ENCODE data around the gene KLF2.

DNA sequence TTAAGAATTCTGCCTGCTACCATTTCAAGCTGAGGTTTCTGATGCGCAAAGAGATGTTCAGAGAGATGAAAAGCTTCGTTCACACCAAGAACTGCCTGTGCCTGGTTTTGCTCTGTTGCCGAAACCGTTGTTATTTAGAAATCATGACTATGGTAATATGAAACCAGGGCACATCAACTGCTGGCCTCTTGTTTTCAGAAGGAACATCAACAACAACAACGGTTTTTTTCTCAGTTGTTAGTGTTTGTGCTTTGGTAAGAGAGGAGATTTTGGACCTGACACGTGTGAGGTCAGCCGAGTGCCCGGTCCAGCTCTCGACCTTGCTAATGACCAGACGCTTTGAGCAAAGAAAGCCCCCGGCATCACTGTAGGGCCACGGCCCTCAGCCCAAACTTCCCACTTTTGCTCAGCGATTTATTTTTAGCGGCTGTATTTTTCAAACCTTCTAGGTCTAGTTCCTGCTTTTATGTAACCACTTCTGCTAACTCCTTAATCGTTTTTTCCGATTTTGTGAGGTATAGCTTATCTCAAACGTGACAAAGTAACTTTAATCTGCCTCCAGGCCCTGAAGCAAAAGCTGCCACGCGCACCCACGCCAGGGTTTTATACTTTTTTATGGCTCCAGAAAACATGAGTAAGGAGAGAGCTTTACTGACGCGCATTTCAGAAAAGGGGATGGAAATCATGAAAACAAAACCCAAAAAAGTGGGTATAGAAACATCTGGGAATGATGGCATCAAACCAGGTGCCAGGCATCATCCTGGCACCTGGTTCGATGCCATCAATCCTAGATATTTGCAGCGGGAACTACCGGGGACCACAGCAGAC lies 42.0 kb downstream of the KLF2 start:
- TF ChIP-seq, protein P1, sequence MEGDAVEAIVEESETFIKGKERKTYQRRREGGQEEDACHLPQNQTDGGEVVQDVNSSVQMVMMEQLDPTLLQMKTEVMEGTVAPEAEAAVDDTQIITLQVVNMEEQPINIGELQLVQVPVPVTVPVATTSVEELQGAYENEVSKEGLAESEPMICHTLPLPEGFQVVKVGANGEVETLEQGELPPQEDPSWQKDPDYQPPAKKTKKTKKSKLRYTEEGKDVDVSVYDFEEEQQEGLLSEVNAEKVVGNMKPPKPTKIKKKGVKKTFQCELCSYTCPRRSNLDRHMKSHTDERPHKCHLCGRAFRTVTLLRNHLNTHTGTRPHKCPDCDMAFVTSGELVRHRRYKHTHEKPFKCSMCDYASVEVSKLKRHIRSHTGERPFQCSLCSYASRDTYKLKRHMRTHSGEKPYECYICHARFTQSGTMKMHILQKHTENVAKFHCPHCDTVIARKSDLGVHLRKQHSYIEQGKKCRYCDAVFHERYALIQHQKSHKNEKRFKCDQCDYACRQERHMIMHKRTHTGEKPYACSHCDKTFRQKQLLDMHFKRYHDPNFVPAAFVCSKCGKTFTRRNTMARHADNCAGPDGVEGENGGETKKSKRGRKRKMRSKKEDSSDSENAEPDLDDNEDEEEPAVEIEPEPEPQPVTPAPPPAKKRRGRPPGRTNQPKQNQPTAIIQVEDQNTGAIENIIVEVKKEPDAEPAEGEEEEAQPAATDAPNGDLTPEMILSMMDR (IDR thresholded peaks at IDR 0.05): no peak
- TF ChIP-seq EZH2 (IDR thresholded peaks at IDR 0.05; ENCODE audit: borderline replicate concordance, insufficient read depth, low read depth, low read length, poor library complexity, severe bottlenecking): no peak

Data from B cell (primary cell).